Activated T-cell treated with anti-CD3 and anti-CD28 coated beads, Interleukin-2, amount 50 U/mL, for 4 hours (primary cell): ENCODE results near the gene TRIM31. TPM values are rescaled to one million over a fixed set of nuclear protein-coding genes. Genes with fewer than 3 reads are reported as not detected.

ENCODE experiments used
- ATAC-seq, 2 donors: fragments of 200-7000 bp; cut with Tn5 transposase; one replicate each; pipeline ENCODE4 v1.10.0; 2021
- DNase-seq: peaks from one replicate; pipeline ENCODE4 v3.0.0-alpha.2; 2020
- H3K27me3 Mint-ChIP-seq: one replicate; pipeline ENCODE4 v1.8.0; 2021; ENCODE audit warnings: low read depth, mixed read lengths
- H3K36me3 Mint-ChIP-seq: one replicate; pipeline ENCODE4 v1.8.0; 2022; ENCODE audit warnings: mixed read lengths; ENCODE audit not compliant: insufficient read depth
- H3K4me1 Mint-ChIP-seq: one replicate; pipeline ENCODE4 v1.8.0; 2021; ENCODE audit warnings: low read depth, mixed read lengths
- H3K4me3 Mint-ChIP-seq: one replicate; pipeline ENCODE4 v1.8.0; 2021; ENCODE audit warnings: mild to moderate bottlenecking, moderate library complexity, mixed read lengths
- H3K9me3 Mint-ChIP-seq: one replicate; pipeline ENCODE4 v1.8.0; 2021; ENCODE audit warnings: mixed read lengths
- total RNA-seq, 3 donors: library from RNA; stranded (reverse); gene quantifications; one replicate each; pipeline ENCODE4 v1.2.1, GENCODE V29; 2021

Gene TRIM31
- total RNA-seq, 3 donors from 2014 or later = not detected

GRCh38 chr6:30111266-30111856, 1.5 kb downstream of the TRIM31 start:
- Mint-ChIP-seq H3K9me3 (no peaks in the 10 kb centered on the region), H3K27me3 (peaks cover 51% of the 10 kb centered on the region), H3K4me1 (peaks cover 5% of the 10 kb centered on the region), H3K4me3 (no peak overlapping the region), H3K36me3 (no peaks in the 10 kb centered on the region)
- no peak for DNase-seq
- ATAC-seq = no peak

GRCh38 chr6:30104661-30105060, 8.2 kb downstream of the TRIM31 start:
- ATAC-seq = no peak
- DNase-seq = no peak
- H3K9me3 Mint-ChIP-seq = no peaks in the 10 kb centered on the region
- H3K36me3 Mint-ChIP-seq = no peaks in the 10 kb centered on the region
- H3K4me3 Mint-ChIP-seq = no peak overlapping the region
- H3K4me1 Mint-ChIP-seq = peaks cover 33% of the 10 kb centered on the region
- H3K27me3 Mint-ChIP-seq = peaks cover 41% of the 10 kb centered on the region

GRCh38 chr6:30103872-30104179, 9.1 kb downstream of the TRIM31 start:
- H3K9me3 Mint-ChIP-seq = no peaks in the 10 kb centered on the region
- H3K4me3 Mint-ChIP-seq = peak overlapping the region; percentile 82
- ATAC-seq = no peak
- no peaks in the 10 kb centered on the region for H3K36me3 Mint-ChIP-seq
- peaks cover 35% of the 10 kb centered on the region for H3K4me1 Mint-ChIP-seq
- no peak for DNase-seq
- H3K27me3 Mint-ChIP-seq = peaks cover 45% of the 10 kb centered on the region

GRCh38 chr6:30102970-30103871, 9.7 kb downstream of the TRIM31 start:
- Mint-ChIP-seq H3K4me3 (peak overlapping the region; percentile 82), H3K36me3 (no peaks in the 10 kb centered on the region), H3K9me3 (no peaks in the 10 kb centered on the region), H3K27me3 (peaks cover 45% of the 10 kb centered on the region), H3K4me1 (peaks cover 39% of the 10 kb centered on the region)
- peak; percentile 78 for DNase-seq
- ATAC-seq = peak; percentile 84

GRCh38 chr6:30102414-30102969, 10.4 kb downstream of the TRIM31 start:
- Mint-ChIP-seq H3K4me3 (peak overlapping the region; percentile 82), H3K36me3 (no peaks in the 10 kb centered on the region), H3K27me3 (peaks cover 44% of the 10 kb centered on the region), H3K9me3 (no peaks in the 10 kb centered on the region), H3K4me1 (peaks cover 46% of the 10 kb centered on the region)
- ATAC-seq = peak; percentile 3 to 9
- no peak for DNase-seq

- H3K4me1 Mint-ChIP-seq = peaks cover 49% of the 10 kb centered on the region
- H3K27me3 Mint-ChIP-seq = peaks cover 43% of the 10 kb centered on the region
- peak; percentile 62 to 66 for ATAC-seq
Observed at GRCh38 chr6:30101444-30102413, 11.2 kb downstream of the TRIM31 start.

GRCh38 chr6:30100585-30101443, 12.1 kb downstream of the TRIM31 start:
- H3K27me3 Mint-ChIP-seq = peaks cover 42% of the 10 kb centered on the region
- H3K4me3 Mint-ChIP-seq = peak overlapping the region; percentile 72
- H3K9me3 Mint-ChIP-seq = no peaks in the 10 kb centered on the region
- peaks cover 49% of the 10 kb centered on the region for H3K4me1 Mint-ChIP-seq
- DNase-seq (no peak), ATAC-seq (peak in 1 of 2 donors; percentile 9)
- no peaks in the 10 kb centered on the region for H3K36me3 Mint-ChIP-seq

More at GRCh38 chr6:30101444-30102413, 11.2 kb downstream of the TRIM31 start:
- Mint-ChIP-seq H3K9me3 (no peaks in the 10 kb centered on the region), H3K4me3 (peak overlapping the region; percentile 72), H3K36me3 (no peaks in the 10 kb centered on the region)
- DNase-seq = peak; percentile 46

GRCh38 chr6:30100154-30100553, 12.7 kb downstream of the TRIM31 start:
- DNase-seq = no peak
- no peaks in the 10 kb centered on the region for H3K36me3 Mint-ChIP-seq
- H3K27me3 Mint-ChIP-seq = peaks cover 45% of the 10 kb centered on the region
- no peaks in the 10 kb centered on the region for H3K9me3 Mint-ChIP-seq
- ATAC-seq = no peak
- peak overlapping the region; percentile 56 for H3K4me3 Mint-ChIP-seq
- peaks cover 49% of the 10 kb centered on the region for H3K4me1 Mint-ChIP-seq

GRCh38 chr6:30097902-30098768, 14.8 kb downstream of the TRIM31 start:
- Mint-ChIP-seq H3K4me3 (no peak overlapping the region), H3K9me3 (no peaks in the 10 kb centered on the region), H3K36me3 (no peaks in the 10 kb centered on the region), H3K27me3 (peaks cover 51% of the 10 kb centered on the region), H3K4me1 (peaks cover 43% of the 10 kb centered on the region)
- ATAC-seq (no peak), DNase-seq (no peak)

GRCh38 chr6:30096829-30097228, 16.1 kb downstream of the TRIM31 start:
- ATAC-seq = no peak

GRCh38 chr6:30093951-30094661, 18.8 kb downstream of the TRIM31 start:
- peaks cover 62% of the 10 kb centered on the region for H3K27me3 Mint-ChIP-seq
- no peak for DNase-seq
- H3K4me1 Mint-ChIP-seq = peaks cover 14% of the 10 kb centered on the region
- no peak for ATAC-seq
- H3K9me3 Mint-ChIP-seq = no peaks in the 10 kb centered on the region
- no peak overlapping the region for H3K4me3 Mint-ChIP-seq
- H3K36me3 Mint-ChIP-seq = peaks cover 4% of the 10 kb centered on the region

More at GRCh38 chr6:30096829-30097228, 16.1 kb downstream of the TRIM31 start:
- no peaks in the 10 kb centered on the region for H3K36me3 Mint-ChIP-seq
- DNase-seq = no peak
- no peaks in the 10 kb centered on the region for H3K9me3 Mint-ChIP-seq
- peaks cover 58% of the 10 kb centered on the region for H3K27me3 Mint-ChIP-seq
- peaks cover 34% of the 10 kb centered on the region for H3K4me1 Mint-ChIP-seq
- H3K4me3 Mint-ChIP-seq = no peak overlapping the region
